ENCODE results near the gene MC5R.
"Not testable (repeated sequence)": the region's sequence is repeated elsewhere in the genome, so short reads cannot be mapped to it uniquely, and the experiment has no call there.

MC5R gene

DNA sequence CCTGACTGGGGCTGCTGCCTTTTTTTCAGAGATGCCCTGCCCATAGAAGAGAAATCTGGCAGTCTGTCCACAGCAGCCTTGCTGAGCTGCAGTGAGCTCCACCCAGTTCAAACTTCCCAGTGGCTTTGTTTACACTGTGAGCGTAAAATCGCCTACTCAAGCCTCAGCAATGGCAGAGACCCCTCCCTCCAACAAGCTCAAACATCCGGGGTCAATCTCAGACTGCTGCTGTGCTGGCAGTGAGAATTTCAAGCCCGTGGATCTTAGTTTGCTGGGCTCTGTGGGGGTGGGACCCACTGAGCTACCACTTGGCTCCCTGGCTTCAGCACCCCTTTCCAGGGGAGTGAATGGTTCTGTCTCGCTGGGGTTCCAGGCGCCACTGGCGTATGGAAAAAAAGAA lies 38.9 kb downstream of the MC5R start:
- not testable (repeated sequence) for DNase-seq

DNA sequence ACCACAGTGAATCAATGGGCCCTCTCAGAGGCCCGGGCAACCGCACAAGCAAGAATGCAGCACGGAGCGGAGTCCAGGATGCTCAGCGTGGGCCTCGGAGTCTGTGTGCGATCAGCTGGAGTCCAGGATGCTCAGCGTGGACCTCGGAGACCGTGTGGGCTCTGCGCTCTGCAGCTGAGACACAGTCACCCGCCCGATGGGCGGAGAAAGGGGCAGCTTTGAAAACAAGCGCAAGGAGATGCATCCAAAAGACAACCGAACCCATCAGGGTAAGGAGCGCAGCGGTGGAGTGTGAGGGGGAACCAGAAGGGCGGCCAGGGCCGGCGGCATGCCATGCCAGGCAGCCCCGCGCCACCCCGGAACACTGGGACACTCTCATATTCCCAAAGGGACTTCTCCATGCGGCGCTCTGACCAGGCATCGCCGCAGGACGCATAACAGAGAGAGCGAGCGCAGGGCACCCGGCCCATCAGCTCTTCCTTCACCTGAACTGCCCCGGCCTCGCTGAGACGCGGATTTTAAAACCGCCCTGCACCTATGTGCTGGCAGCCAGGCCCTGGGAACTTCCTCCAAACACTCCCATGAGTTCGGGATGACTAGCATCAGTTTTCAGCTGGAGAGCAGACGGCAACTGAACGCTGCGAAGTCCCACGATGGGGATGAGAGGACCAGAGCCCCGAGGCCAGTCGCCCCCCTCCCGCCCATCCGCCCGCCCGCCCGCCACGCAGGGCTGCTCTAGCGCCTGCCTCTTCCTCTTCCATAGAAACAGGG lies 44.7 kb downstream of the MC5R start:
- DNase-seq = no peak

DNA sequence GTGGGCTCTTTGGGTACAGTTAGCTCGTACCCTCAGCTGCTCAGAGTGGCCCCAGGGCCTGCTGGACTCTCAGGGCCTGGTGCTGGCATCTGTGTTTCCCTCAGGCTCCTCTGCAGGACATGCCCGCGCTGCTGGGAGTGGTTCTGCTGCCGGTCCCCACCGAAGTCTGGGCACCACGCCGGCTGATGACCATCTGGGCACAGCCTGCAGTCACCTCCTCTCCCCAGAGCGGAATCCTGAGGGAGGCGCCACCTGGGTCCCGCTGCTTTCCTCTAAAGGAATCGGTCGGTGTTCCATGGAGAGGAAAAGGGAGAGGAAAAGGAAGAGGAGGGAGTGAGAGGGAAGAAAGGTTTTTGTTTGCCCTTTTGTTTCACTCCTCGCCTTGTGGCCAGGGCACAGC lies 47.8 kb downstream of the MC5R start:
- no peak for DNase-seq

DNA sequence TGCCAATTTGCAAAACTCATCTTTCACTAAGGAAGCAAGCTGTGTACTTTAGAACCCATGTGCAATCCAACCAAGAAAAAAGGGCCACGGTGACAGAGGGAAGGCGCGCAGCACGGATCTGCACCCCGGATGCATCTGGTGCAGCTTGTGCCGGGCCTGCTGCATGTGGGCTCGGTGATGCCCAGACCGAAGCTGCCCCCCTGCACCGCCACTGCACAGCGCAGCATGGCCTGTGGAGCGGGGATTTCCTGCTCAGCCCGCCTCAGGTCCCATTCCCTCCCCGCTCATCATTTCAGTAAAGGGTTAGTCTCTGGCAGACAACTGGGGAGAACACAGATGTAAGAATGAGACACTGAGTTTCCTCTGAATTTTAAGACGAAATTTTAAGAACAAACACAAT lies 48.4 kb downstream of the MC5R start:
- DNase-seq = no peak

DNA sequence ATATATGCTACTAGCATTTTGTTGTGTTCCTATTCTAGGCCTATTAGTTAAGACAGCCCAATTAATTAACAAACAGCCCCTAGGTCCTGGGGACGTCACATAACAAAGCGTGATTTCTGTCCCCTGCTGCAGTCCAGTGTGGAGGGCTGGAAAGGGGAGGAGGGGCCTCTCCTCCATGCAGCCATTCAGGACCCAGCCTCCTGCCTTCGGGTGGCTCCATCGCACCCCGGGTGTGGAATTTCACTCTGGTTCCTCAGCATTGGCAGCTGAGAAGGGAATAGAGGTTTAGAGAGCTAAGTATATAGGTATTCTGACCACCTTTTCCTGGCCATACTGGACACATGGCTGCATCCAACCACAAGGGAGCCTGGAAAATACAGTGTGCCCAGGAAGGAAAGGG lies 49.0 kb downstream of the MC5R start:
- DNase-seq = no peak

DNA sequence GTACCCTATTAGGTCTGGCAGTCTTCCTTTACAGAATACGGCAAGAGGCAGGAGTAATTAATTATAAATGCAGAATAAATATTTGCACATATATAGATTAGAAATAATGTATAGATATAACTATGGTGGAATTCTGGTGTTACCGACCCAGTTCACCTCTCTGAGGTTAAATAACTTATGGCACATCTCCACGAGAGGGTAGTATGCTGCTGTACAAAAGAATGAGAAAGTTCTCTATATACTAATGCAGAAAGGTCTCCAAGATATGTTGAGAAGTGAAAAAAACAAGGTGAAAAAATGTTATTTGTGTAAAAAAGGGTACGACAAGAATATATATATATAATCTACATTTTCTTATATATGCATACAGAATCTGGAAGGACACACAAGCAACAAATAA lies 50.6 kb downstream of the MC5R start:
- DNase-seq = no peak

All from NCI-H187 treated with DMSO at 0.1 percent for 48 hours (cell line).